Measurements from ENCODE around the gene PCAT7.

DNA sequence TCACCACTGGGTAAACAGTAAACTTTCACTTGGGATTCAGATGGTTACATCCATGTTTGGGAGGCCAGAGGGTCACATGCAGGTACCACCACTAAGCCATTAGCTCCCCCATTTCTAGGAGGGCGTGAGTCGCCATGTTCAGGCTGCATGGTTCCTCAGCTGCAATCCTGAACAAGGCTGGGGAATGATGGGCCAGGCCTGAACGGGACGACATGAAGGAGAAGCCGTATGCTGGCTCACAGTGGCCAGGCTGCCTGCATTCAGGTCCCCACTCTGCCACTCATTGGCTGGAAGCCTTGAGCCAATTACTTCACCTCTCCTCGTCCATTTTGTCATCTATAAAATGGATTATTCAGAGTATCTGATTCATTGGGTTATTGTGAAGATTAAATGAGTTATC lies 47.8 kb downstream of the PCAT7 start:
- TF ChIP-seq YY1 (IDR thresholded peaks at IDR 0.05; ENCODE audit: insufficient read depth, insufficient read length) = no peak
- no peak for TF ChIP-seq ZNF274 (IDR thresholded peaks at IDR 0.05; ENCODE audit: low read depth, low read length)
- TF ChIP-seq SUZ12 (IDR thresholded peaks at IDR 0.05; ENCODE audit: extremely low read depth, insufficient read depth, insufficient read length) = no peak
